Stomach (tissue), 9 donors: ENCODE data around the gene LDOC1. TPM values are rescaled to one million over a fixed set of nuclear protein-coding genes. Genes with fewer than 3 reads are reported as not detected.

ENCODE experiments used
- DNase-seq, 2 donors: peaks; one replicate each; pipeline versions ENCODE4 v3.0.0 to v3.0.0-alpha.2; 2013 to 2019
- H3K27ac ChIP-seq, 5 donors: fragments of 200-600 bp in 4 of 5; sonication (generic) in 4 of 5; one replicate each; pipeline ENCODE4 v1.5.1; 2013 to 2019; ENCODE audit warnings: mild to moderate bottlenecking in 1 of 5, moderate library complexity in 1 of 5
- H3K27me3 ChIP-seq, 3 donors: fragments of 200-600 bp; sonication (generic); one replicate each; pipeline ENCODE4 v1.5.1; 2017 to 2019; ENCODE audit warnings: mixed run types in 1 of 3
- H3K36me3 ChIP-seq, 4 donors: fragments of 200-600 bp; sonication (generic); 1 replicate in 3 of 4; 2 replicates in 1 of 4; pipeline ENCODE4 v1.5.1; 2016 to 2019
- H3K4me1 ChIP-seq, 4 donors: fragments of 200-600 bp; sonication (generic); one replicate each; pipeline ENCODE4 v1.5.1; 2016 to 2019
- H3K4me3 ChIP-seq, 4 donors: fragments of 200-600 bp; sonication (generic) in 3 of 4; one replicate each; pipeline ENCODE4 v1.5.1; 2016 to 2019; ENCODE audit warnings: mild to moderate bottlenecking in 1 of 4
- H3K9me3 ChIP-seq, 4 donors: fragments of 200-600 bp; sonication (generic); one replicate each; pipeline ENCODE4 v1.5.1; 2016 to 2019
- EP300 ChIP-seq: sonication (generic); formaldehyde crosslinking; IDR thresholded peaks from one replicate; pipeline ENCODE4 v1.6.1; 2017; ENCODE audit warnings: antibody characterized with exemption
- POLR2A ChIP-seq, 4 donors: fragments of 450-650 bp; IDR thresholded peaks; one replicate each; pipeline ENCODE4 v1.6.1; 2016; ENCODE audit warnings: antibody characterized with exemption in 4 of 4, control low read depth in 2 of 4, mild to moderate bottlenecking in 1 of 4, moderate library complexity in 1 of 4
- POLR2AphosphoS5 ChIP-seq, 3 donors: sonication (generic); formaldehyde crosslinking; IDR thresholded peaks; one replicate each; pipeline ENCODE4 v1.6.1; 2016; ENCODE audit warnings: antibody characterized with exemption in 3 of 3
- WGBS, 5 donors: extraction: QIAGEN DNeasy Blood & Tissue Kit in 3 of 5; methylation state at CpG; one replicate each; pipeline versions ENCODE4 v1.1.5 to v1.1.7; 2013 to 2018; 5-methylcytosine and 5-hydroxymethylcytosine counted together
- intact Hi-C: fragments of 100-400 bp; cut with DNase I; formaldehyde crosslinking; loops from one replicate; pipeline ENCODE4 v1.15.1; 2023; ENCODE audit warnings: low total_unique reads
- polyA plus RNA-seq, 3 donors: library from polyadenylated mRNA; stranded (reverse); fragments of 200-250 nt; gene quantifications; one replicate each; pipeline ENCODE4 v1.2.3, GENCODE V29; 2013
- total RNA-seq, 5 donors: library from RNA; depleted of rRNA; stranded (reverse); fragments of >200 nt; gene quantifications; one replicate each; pipeline versions ENCODE4 v1.1.0 to v1.2.3, GENCODE V29; 2014 to 2016
- TF ChIP-seq, protein P1 (sequence below), 7 experiments: fragments of 450-650 bp in 4 of 7; fragments of 200-600 bp in 3 of 7; sonication (generic) in 3 of 7; IDR thresholded peaks; one replicate each; pipeline ENCODE4 v1.5.1; 2016 to 2019; ENCODE audit warnings: antibody characterized with exemption in 7 of 7, control low read depth in 2 of 7, mild to moderate bottlenecking in 1 of 7
- donor health status: healthy with polysubstance abuse.
- donor health status: Bipolar disorder and iron deficiency.
- donor health status: healthy.

LDOC1 gene
- total and polyA plus RNA-seq, 8 donors = 0.89 to 20.8 (median 5.4) TPM

GRCh38 chrX:141142946-141143345 lies 34.0 kb downstream of the LDOC1 start:
- H3K4me3 ChIP-seq = no peak overlapping the region
- TF ChIP-seq EP300 (no peak), POLR2AphosphoS5 (IDR thresholded peaks at IDR 0.05) (no peak), POLR2A (IDR thresholded peaks at IDR 0.05) (no peak)
- TF ChIP-seq, protein P1, sequence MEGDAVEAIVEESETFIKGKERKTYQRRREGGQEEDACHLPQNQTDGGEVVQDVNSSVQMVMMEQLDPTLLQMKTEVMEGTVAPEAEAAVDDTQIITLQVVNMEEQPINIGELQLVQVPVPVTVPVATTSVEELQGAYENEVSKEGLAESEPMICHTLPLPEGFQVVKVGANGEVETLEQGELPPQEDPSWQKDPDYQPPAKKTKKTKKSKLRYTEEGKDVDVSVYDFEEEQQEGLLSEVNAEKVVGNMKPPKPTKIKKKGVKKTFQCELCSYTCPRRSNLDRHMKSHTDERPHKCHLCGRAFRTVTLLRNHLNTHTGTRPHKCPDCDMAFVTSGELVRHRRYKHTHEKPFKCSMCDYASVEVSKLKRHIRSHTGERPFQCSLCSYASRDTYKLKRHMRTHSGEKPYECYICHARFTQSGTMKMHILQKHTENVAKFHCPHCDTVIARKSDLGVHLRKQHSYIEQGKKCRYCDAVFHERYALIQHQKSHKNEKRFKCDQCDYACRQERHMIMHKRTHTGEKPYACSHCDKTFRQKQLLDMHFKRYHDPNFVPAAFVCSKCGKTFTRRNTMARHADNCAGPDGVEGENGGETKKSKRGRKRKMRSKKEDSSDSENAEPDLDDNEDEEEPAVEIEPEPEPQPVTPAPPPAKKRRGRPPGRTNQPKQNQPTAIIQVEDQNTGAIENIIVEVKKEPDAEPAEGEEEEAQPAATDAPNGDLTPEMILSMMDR (IDR thresholded peaks at IDR 0.05) = no peak
- H3K27me3 ChIP-seq = no peaks in the 10 kb centered on the region
- no peaks in the 10 kb centered on the region for H3K4me1 ChIP-seq
- H3K36me3 ChIP-seq = no peaks in the 10 kb centered on the region
- H3K27ac ChIP-seq = no peak overlapping the region
- WGBS, 5 donors = 55 to 73% (median 69%) methylated on average over 3 of the region's 3 CpGs
- intact Hi-C loops = no loop called here
- H3K9me3 ChIP-seq = peaks cover 0 to 11% (median 3%) of the 10 kb centered on the region in 4 donors
- DNase-seq = no peak

GRCh38 chrX:141133272-141133671 lies 43.7 kb downstream of the LDOC1 start:
- Histone ChIP-seq H3K4me3 (no peak overlapping the region), H3K27ac (no peak overlapping the region), H3K9me3 (no peaks in the 10 kb centered on the region), H3K36me3 (no peaks in the 10 kb centered on the region), H3K4me1 (no peaks in the 10 kb centered on the region), H3K27me3 (no peaks in the 10 kb centered on the region)
- intact Hi-C loops = no loop called here
- WGBS, 5 donors = 65 to 85% (median 69%) methylated on average over 8 of the region's 8 CpGs
- TF ChIP-seq, protein P1 (IDR thresholded peaks at IDR 0.05) = no peak
- TF ChIP-seq POLR2A (IDR thresholded peaks at IDR 0.05) = no peak
- no peak for TF ChIP-seq POLR2AphosphoS5 (IDR thresholded peaks at IDR 0.05)
- no peak for TF ChIP-seq EP300
- DNase-seq = peak in 1 of 2 donors; percentile 1

- Histone ChIP-seq H3K36me3 (no peaks in the 10 kb centered on the region), H3K4me3 (no peak overlapping the region), H3K4me1 (no peaks in the 10 kb centered on the region), H3K9me3 (no peaks in the 10 kb centered on the region), H3K27me3 (no peaks in the 10 kb centered on the region), H3K27ac (no peak overlapping the region)
- intact Hi-C loops = no loop called here
- TF ChIP-seq EP300 (no peak), POLR2A (IDR thresholded peaks at IDR 0.05) (no peak), POLR2AphosphoS5 (IDR thresholded peaks at IDR 0.05) (no peak)
- TF ChIP-seq, protein P1 (IDR thresholded peaks at IDR 0.05) = no peak
- DNase-seq = no peak
- 67 to 87% (median 73%) methylated on average over 2 of the region's 2 CpGs for WGBS, 5 donors
Measured at GRCh38 chrX:141127146-141127545, 49.8 kb downstream of the LDOC1 start.

Other genes starting within 250 kb of the LDOC1 start
- gene SPANXB1, start 174.5 kb downstream of the LDOC1 start, total RNA-seq = not detected
- not detected for gene SPANXB1, start 174.5 kb downstream of the LDOC1 start, polyA plus RNA-seq
- gene SPANXC, start 65.4 kb upstream of the LDOC1 start, total RNA-seq = not detected
- not detected for gene SPANXC, start 65.4 kb upstream of the LDOC1 start, polyA plus RNA-seq